HG03565 (cell line): ENCODE data around the gene UBE2V1.
A peak's percentile ranks its signal among the peaks of the same experiment; 100 is the strongest.
"Not testable (repeated sequence)": the region's sequence is repeated elsewhere in the genome, so short reads cannot be mapped to it uniquely, and the experiment has no call there.

Experiments used
- ATAC-seq: cut with Tn5 transposase; IDR thresholded peaks from one replicate; pipeline ENCODE4 v1.9.1; 2021; ENCODE audit warnings: mild to moderate bottlenecking, moderate library complexity; ENCODE audit not compliant: unreplicated experiment

Gene UBE2V1

GRCh38 chr20:50112512-50113419, at the start of gene UBE2V1:
TSS of gene UBE2V1 (minus strand) at chr20:50113150. CDS start at chr20:50113128, 22 bp downstream.
- peak; percentile 32 for ATAC-seq

- ATAC-seq = not testable (repeated sequence)
These were observed 48.5 kb upstream of the UBE2V1 start for GRCh38 chr20:50161494-50161893.

- peak; percentile 91 for ATAC-seq
These were observed 40.8 kb upstream of the UBE2V1 start, which contains the start of gene PEDS1 for GRCh38 chr20:50153500-50154377. TSS of gene PEDS1 (minus strand) at chr20:50153723. CDS start at chr20:50153637, 86 bp downstream.

- no peak for ATAC-seq
These were observed 40.2 kb upstream of the UBE2V1 start for GRCh38 chr20:50153153-50153499.

- no peak for ATAC-seq
These were observed 39.6 kb upstream of the UBE2V1 start for GRCh38 chr20:50152394-50153152.

GRCh38 chr20:50151034-50151743, 38.2 kb upstream of the UBE2V1 start:
- no peak for ATAC-seq

GRCh38 chr20:50149481-50150254, 36.7 kb upstream of the UBE2V1 start:
- ATAC-seq = no peak

GRCh38 chr20:50146732-50147662, 34.0 kb upstream of the UBE2V1 start:
- peak; percentile 69 for ATAC-seq

GRCh38 chr20:50146214-50146613, 33.3 kb upstream of the UBE2V1 start:
- no peak for ATAC-seq

GRCh38 chr20:50145566-50145965, 32.6 kb upstream of the UBE2V1 start:
- no peak for ATAC-seq

GRCh38 chr20:50144362-50144761, 31.4 kb upstream of the UBE2V1 start:
- ATAC-seq = no peak

GRCh38 chr20:50142812-50143211, 29.9 kb upstream of the UBE2V1 start:
- ATAC-seq = no peak

- ATAC-seq = no peak
These were observed 29.0 kb upstream of the UBE2V1 start for GRCh38 chr20:50141811-50142561.

GRCh38 chr20:50141018-50141675, 28.2 kb upstream of the UBE2V1 start:
- ATAC-seq = no peak

GRCh38 chr20:50140339-50140859, 27.4 kb upstream of the UBE2V1 start:
- no peak for ATAC-seq

- ATAC-seq = no peak
These were observed 25.8 kb upstream of the UBE2V1 start for GRCh38 chr20:50138479-50139393.
